CD4-positive, alpha-beta T cell treated with Interleukin-6 for 4 hours (primary cell): ENCODE results near the gene ALOX15.
"Not testable (repeated sequence)": the region's sequence is repeated elsewhere in the genome, so short reads cannot be mapped to it uniquely, and the experiment has no call there.

Experiments used
- DNase-seq: peaks from one replicate; pipeline ENCODE4 v3.0.0-alpha.2; 2020; ENCODE audit warnings: mixed read lengths

The ALOX15 gene

GRCh38 chr17:4617090-4617489, 24.4 kb downstream of the ALOX15 start:
- no peak for DNase-seq

GRCh38 chr17:4616476-4616875, 25.0 kb downstream of the ALOX15 start:
- no peak for DNase-seq

GRCh38 chr17:4610656-4611055, 30.8 kb downstream of the ALOX15 start:
- DNase-seq = no peak

- DNase-seq = no peak
These were observed 31.3 kb downstream of the ALOX15 start for GRCh38 chr17:4610162-4610561.

- DNase-seq = no peak
These were observed 31.7 kb downstream of the ALOX15 start for GRCh38 chr17:4609761-4610160.

GRCh38 chr17:4607773-4608187, 33.7 kb downstream of the ALOX15 start:
- no peak for DNase-seq

- DNase-seq = no peak
These were observed 34.2 kb downstream of the ALOX15 start for GRCh38 chr17:4607261-4607741.

GRCh38 chr17:4605826-4606225, 35.7 kb downstream of the ALOX15 start:
- DNase-seq = no peak

- DNase-seq = not testable (repeated sequence)
These were observed 36.7 kb downstream of the ALOX15 start for GRCh38 chr17:4604736-4605135.

GRCh38 chr17:4604111-4604644, 37.3 kb downstream of the ALOX15 start:
- no peak for DNase-seq

- DNase-seq = no peak
These were observed 39.4 kb downstream of the ALOX15 start for GRCh38 chr17:4602041-4602440.

GRCh38 chr17:4601326-4601725, 40.2 kb downstream of the ALOX15 start:
- no peak for DNase-seq

GRCh38 chr17:4600563-4600962, 40.9 kb downstream of the ALOX15 start:
- DNase-seq = no peak

- no peak for DNase-seq
These were observed 41.8 kb downstream of the ALOX15 start for GRCh38 chr17:4599505-4600281.

- DNase-seq = no peak
These were observed 42.5 kb downstream of the ALOX15 start for GRCh38 chr17:4598776-4599504.

GRCh38 chr17:4597975-4598374, 43.5 kb downstream of the ALOX15 start:
- no peak for DNase-seq

- no peak for DNase-seq
These were observed 44.7 kb downstream of the ALOX15 start for GRCh38 chr17:4596636-4597380.

- not testable (repeated sequence) for DNase-seq
These were observed 45.7 kb downstream of the ALOX15 start for GRCh38 chr17:4595685-4596342.

GRCh38 chr17:4594931-4595684, 46.4 kb downstream of the ALOX15 start:
- peak; percentile 49 for DNase-seq

GRCh38 chr17:4594406-4594805, 47.1 kb downstream of the ALOX15 start:
- no peak for DNase-seq

- no peak for DNase-seq
These were observed 48.5 kb downstream of the ALOX15 start for GRCh38 chr17:4593021-4593421.
